HL-60 (cell line): Measurements from ENCODE around the gene HORMAD2.

Experiments used
- CTCF ChIP-seq: IDR thresholded peaks from one replicate; pipeline ENCODE4 v1.5.1; 2011; ENCODE audit warnings: low read length, control low read depth, inconsistent platforms; ENCODE audit not compliant: insufficient read depth
- GABPA ChIP-seq: IDR thresholded peaks from 2 replicates; pipeline ENCODE4 v1.6.1; 2012; ENCODE audit warnings: low read depth
- REST ChIP-seq: IDR thresholded peaks from 2 replicates; pipeline ENCODE4 v1.6.1; 2012; ENCODE audit warnings: low read depth; ENCODE audit not compliant: insufficient replicate concordance

GRCh38 chr22:30118291-30118690, 38.0 kb downstream of the HORMAD2 start:
- TF ChIP-seq REST (no peak), GABPA (no peak), CTCF (no peak)
